ENCODE data around the gene C10orf67. TPM values are rescaled to one million over a fixed set of nuclear protein-coding genes. Genes with fewer than 3 reads are reported as not detected.

C10orf67 gene
- total RNA-seq, 1 experiment from 2014 or later = 0.15 TPM

DNA sequence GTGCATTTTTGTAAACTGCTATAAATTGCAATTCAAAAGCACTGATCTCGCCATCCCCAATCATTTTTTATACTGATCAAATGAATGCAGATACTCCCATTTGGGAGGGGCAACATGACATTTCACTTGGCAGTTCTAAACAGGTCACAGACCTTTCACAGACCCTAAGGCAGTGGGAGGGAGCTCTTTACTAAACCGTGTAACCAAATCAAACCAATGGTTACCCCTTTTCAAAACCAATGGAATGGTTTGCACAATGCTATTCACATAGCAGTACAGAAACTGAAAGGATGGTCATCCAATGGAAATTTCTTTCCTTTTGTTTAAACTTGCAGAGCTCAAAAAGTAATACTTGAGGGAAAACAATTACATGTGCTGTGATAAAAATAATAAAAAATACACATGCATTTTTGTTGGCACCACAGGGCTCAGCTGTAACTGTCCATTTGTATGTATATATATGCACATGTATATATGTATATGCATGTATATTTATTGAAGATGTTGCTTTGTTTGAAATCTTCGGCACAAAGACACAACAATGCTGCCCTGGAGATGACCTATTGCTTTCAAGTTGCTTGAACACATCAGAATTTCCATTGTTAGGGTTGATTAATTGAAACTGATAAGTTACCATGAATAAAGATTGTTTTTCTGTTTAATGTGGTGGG lies 138.5 kb downstream of the C10orf67 start:
- Histone ChIP-seq H3K9me3 (ENCODE audit: low read length) (no peaks in the 10 kb centered on the region), H3K9me2 (replicated peaks; ENCODE audit: low read length) (no peaks in the 10 kb centered on the region), H3K36me3 (ENCODE audit: low read depth, low read length) (no peaks in the 10 kb centered on the region), H3K27me3 (ENCODE audit: low read length) (peaks cover 78% of the 10 kb centered on the region), H4K20me1 (ENCODE audit: low read length) (no peaks in the 10 kb centered on the region), H3K4me2 (ENCODE audit: low read length) (no peak overlapping the region), H3K4me1 (ENCODE audit: insufficient read depth, low read length) (no peaks in the 10 kb centered on the region), H3F3A (ENCODE audit: low read length, unreplicated experiment) (no peaks in the 10 kb centered on the region), H3K79me2 (ENCODE audit: low read length) (no peaks in the 10 kb centered on the region), H3K27ac (ENCODE audit: low read length) (no peak overlapping the region), H2AFZ (ENCODE audit: low read length) (no peak overlapping the region), H3K4me3 (ENCODE audit: low read length) (no peak overlapping the region), H3K9ac (ENCODE audit: low read length) (no peak overlapping the region)
- DNase-seq = no peak
- no peak for TF ChIP-seq EZH2 (IDR thresholded peaks at IDR 0.05; ENCODE audit: low read length, unreplicated experiment)
- no peak for TF ChIP-seq EZH2phosphoT487 (IDR thresholded peaks at IDR 0.05; ENCODE audit: borderline replicate concordance, low read length)
- TF ChIP-seq, protein P1, sequence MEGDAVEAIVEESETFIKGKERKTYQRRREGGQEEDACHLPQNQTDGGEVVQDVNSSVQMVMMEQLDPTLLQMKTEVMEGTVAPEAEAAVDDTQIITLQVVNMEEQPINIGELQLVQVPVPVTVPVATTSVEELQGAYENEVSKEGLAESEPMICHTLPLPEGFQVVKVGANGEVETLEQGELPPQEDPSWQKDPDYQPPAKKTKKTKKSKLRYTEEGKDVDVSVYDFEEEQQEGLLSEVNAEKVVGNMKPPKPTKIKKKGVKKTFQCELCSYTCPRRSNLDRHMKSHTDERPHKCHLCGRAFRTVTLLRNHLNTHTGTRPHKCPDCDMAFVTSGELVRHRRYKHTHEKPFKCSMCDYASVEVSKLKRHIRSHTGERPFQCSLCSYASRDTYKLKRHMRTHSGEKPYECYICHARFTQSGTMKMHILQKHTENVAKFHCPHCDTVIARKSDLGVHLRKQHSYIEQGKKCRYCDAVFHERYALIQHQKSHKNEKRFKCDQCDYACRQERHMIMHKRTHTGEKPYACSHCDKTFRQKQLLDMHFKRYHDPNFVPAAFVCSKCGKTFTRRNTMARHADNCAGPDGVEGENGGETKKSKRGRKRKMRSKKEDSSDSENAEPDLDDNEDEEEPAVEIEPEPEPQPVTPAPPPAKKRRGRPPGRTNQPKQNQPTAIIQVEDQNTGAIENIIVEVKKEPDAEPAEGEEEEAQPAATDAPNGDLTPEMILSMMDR (conservative IDR thresholded peaks at IDR 0.05; ENCODE audit: low read depth, low read length) = no peak
- BruUV-seq (replicated peaks) = no TSS peak
- ChIA-PET CTCF (no interaction called here), POLR2A (ENCODE audit: unreplicated experiment) (no interaction called here)
- ATAC-seq = no peak
- intact Hi-C loops (cut with micrococcal nuclease) = no loop called here

DNA sequence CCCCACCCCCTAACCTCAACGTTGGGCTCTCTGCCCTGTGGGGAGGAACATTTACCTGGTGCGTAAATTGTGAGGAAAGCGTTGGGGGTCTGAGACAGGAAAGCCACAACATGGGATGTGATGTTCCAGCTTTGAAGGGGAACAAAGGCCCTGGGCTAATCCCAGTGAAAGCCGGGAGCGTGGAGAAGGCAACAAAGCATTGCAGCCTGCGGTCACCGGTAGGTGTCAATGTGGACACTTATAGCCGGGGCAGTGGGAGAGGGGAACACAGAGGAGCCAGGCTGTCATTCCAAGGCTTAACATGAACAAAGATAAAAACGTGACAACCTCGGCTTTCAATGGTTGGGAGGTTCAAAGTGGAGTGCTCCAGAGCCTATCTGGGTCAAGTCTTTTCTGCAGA lies 139.8 kb downstream of the C10orf67 start:
- no TSS peak for BruUV-seq (replicated peaks)
- intact Hi-C loops (cut with micrococcal nuclease) = no loop called here
- TF ChIP-seq, protein P1 (conservative IDR thresholded peaks at IDR 0.05; ENCODE audit: low read depth, low read length) = no peak
- no peak for TF ChIP-seq EZH2phosphoT487 (IDR thresholded peaks at IDR 0.05; ENCODE audit: borderline replicate concordance, low read length)
- peaks cover 92% of the 10 kb centered on the region for H3K27me3 ChIP-seq (ENCODE audit: low read length)
- H4K20me1 ChIP-seq (ENCODE audit: low read length) = no peaks in the 10 kb centered on the region
- DNase-seq (no peak), ATAC-seq (no peak)
- ChIA-PET CTCF (no interaction called here), POLR2A (ENCODE audit: unreplicated experiment) (no interaction called here)
- H3K79me2 ChIP-seq (ENCODE audit: low read length) = no peaks in the 10 kb centered on the region
- H3K9ac ChIP-seq (ENCODE audit: low read length) = no peak overlapping the region
- no peak overlapping the region for H2AFZ ChIP-seq (ENCODE audit: low read length)
- H3K36me3 ChIP-seq (ENCODE audit: low read depth, low read length) = no peaks in the 10 kb centered on the region
- H3F3A ChIP-seq (ENCODE audit: low read length, unreplicated experiment) = no peaks in the 10 kb centered on the region
- no peak overlapping the region for H3K4me3 ChIP-seq (ENCODE audit: low read length)
- H3K4me1 ChIP-seq (ENCODE audit: insufficient read depth, low read length) = no peaks in the 10 kb centered on the region
- no peaks in the 10 kb centered on the region for H3K9me2 ChIP-seq (replicated peaks; ENCODE audit: low read length)
- H3K9me3 ChIP-seq (ENCODE audit: low read length) = no peaks in the 10 kb centered on the region
- no peak overlapping the region for H3K4me2 ChIP-seq (ENCODE audit: low read length)
- H3K27ac ChIP-seq (ENCODE audit: low read length) = no peak overlapping the region

DNA sequence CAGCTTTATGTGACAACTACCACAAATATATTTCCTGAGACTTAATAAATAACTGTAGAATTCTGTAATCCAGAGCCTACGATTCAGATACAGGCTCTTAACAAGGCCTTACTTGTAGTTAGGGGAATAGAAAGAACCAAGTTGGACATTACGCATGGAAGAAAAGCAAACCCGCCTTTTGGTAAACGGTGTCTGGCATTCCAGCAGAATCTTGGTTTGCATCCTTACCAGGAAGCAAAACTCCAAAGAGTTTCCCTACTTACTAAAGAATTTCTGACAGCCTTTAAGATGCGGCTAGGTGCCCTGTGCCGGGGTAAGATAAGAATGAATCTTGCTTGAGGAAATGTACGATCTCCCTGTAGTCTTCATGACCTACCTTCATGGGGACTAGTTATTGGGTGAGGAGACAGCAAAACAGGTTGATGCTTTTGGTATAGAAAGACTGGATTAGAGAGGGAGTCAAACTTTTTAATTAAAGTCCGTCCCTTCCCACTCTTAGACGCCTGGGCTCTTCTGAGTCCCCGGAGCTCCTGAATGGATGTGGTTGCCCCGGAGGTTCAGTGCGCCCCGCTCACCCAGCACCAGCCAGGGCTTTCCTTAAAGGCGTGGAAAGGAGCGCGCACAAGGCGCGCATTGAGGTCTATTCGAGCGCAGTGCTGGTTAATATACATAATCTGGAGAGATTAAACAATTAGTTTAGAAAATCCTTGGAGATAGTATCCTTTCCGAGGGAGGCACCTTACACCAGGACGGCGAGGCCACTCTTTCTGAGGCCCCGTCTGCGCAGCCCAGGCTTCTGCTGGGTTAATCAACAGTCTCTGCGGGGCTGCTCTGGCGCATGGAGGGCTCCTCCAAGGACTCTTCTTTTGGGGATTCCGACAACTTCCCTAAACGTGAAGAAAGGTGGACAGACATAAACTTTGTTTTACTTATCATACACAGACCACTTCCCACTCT lies 140.9 kb downstream of the C10orf67 start:
- no TSS peak for BruUV-seq (replicated peaks)
- Histone ChIP-seq H3K9ac (ENCODE audit: low read length) (no peak overlapping the region), H3K36me3 (ENCODE audit: low read depth, low read length) (no peaks in the 10 kb centered on the region), H3K27ac (ENCODE audit: low read length) (no peak overlapping the region), H3K4me1 (ENCODE audit: insufficient read depth, low read length) (no peaks in the 10 kb centered on the region), H4K20me1 (ENCODE audit: low read length) (no peaks in the 10 kb centered on the region), H2AFZ (ENCODE audit: low read length) (no peak overlapping the region), H3K4me3 (ENCODE audit: low read length) (no peak overlapping the region), H3K4me2 (ENCODE audit: low read length) (no peak overlapping the region), H3K9me3 (ENCODE audit: low read length) (no peaks in the 10 kb centered on the region), H3K27me3 (ENCODE audit: low read length) (peaks cover 95% of the 10 kb centered on the region), H3F3A (ENCODE audit: low read length, unreplicated experiment) (no peaks in the 10 kb centered on the region), H3K79me2 (ENCODE audit: low read length) (no peaks in the 10 kb centered on the region), H3K9me2 (replicated peaks; ENCODE audit: low read length) (no peaks in the 10 kb centered on the region)
- intact Hi-C loops (cut with micrococcal nuclease) = no loop called here
- DNase-seq = no peak
- ATAC-seq = no peak
- ChIA-PET CTCF (no interaction called here), POLR2A (ENCODE audit: unreplicated experiment) (no interaction called here)
- TF ChIP-seq, protein P1 (conservative IDR thresholded peaks at IDR 0.05; ENCODE audit: low read depth, low read length) = no peak
- TF ChIP-seq EZH2phosphoT487 (IDR thresholded peaks at IDR 0.05; ENCODE audit: borderline replicate concordance, low read length) (no peak), EZH2 (IDR thresholded peaks at IDR 0.05; ENCODE audit: low read length, unreplicated experiment) (no peak)
